HepG2 (cell line): ENCODE data around the gene CSKMT. TPM values are rescaled to one million over a fixed set of nuclear protein-coding genes. Genes with fewer than 3 reads are reported as not detected.

Experiments
- GABPA ChIP-seq, 2 experiments: IDR thresholded peaks; 2 replicates each; pipeline ENCODE4 v1.6.1; 2011 to 2016; ENCODE audit warnings: low read depth in 2 of 2, low read length in 1 of 2, missing biosample characterization in 1 of 2, missing genetic modification characterization in 1 of 2
- HNF1B ChIP-seq: sonication (generic); formaldehyde crosslinking; IDR thresholded peaks from 2 replicates; pipeline ENCODE4 v1.5.1; 2020; ENCODE audit warnings: mild to moderate bottlenecking, moderate library complexity, missing genetic modification reagents
- IKZF4 ChIP-seq: sonication (generic); formaldehyde crosslinking; IDR thresholded peaks from 2 replicates; pipeline ENCODE4 v1.5.1; 2020; ENCODE audit warnings: borderline replicate concordance, mild to moderate bottlenecking, low read depth, missing genetic modification reagents; ENCODE audit errors: not compliant biosample characterization
- KDM2A ChIP-seq: sonication (generic); formaldehyde crosslinking; IDR thresholded peaks from 2 replicates; pipeline ENCODE4 v1.4.0; 2020; ENCODE audit warnings: low read depth, missing genetic modification reagents, borderline replicate concordance
- MAFK ChIP-seq, 2 experiments: IDR thresholded peaks in 1 of 2; conservative IDR thresholded peaks in 1 of 2; 2 replicates each; pipeline ENCODE4 v1.6.1; 2011; ENCODE audit warnings: improper control_type of control experiment in 2 of 2, low read length in 2 of 2
- MATR3 ChIP-seq: sonication (generic); formaldehyde crosslinking; IDR thresholded peaks from 2 replicates; pipeline ENCODE4 v1.4.0; 2020; ENCODE audit warnings: missing genetic modification reagents
- MXD1 ChIP-seq: sonication (generic); formaldehyde crosslinking; IDR thresholded peaks from 2 replicates; pipeline ENCODE4 v1.4.0; 2020; ENCODE audit warnings: mild to moderate bottlenecking, missing genetic modification reagents
- SNAPC2 ChIP-seq: sonication (generic); formaldehyde crosslinking; IDR thresholded peaks from 2 replicates; pipeline ENCODE4 v1.8.1; 2022; ENCODE audit warnings: mild to moderate bottlenecking, missing genetic modification reagents
- SP1 ChIP-seq, 2 experiments: fragments of 450-650 bp in 1 of 2; sonication (generic) in 1 of 2; formaldehyde crosslinking in 1 of 2; IDR thresholded peaks; 2 replicates each; pipeline versions ENCODE4 v1.4.0 to v1.6.1; 2016 to 2020; ENCODE audit warnings: missing genetic modification reagents in 1 of 2
- SP2 ChIP-seq: sonication (generic); formaldehyde crosslinking; IDR thresholded peaks from 2 replicates; pipeline ENCODE4 v1.5.1; 2020; ENCODE audit warnings: mild to moderate bottlenecking, missing genetic modification reagents
- TBX2 ChIP-seq: sonication (generic); formaldehyde crosslinking; IDR thresholded peaks from 2 replicates; pipeline ENCODE4 v1.5.0; 2020; ENCODE audit warnings: missing genetic modification reagents, mild to moderate bottlenecking, borderline replicate concordance
- TGIF2 ChIP-seq: IDR thresholded peaks from 2 replicates; pipeline ENCODE4 v1.6.1; 2016; ENCODE audit warnings: control low read depth, missing compliant biosample characterization
- ZMYM3 ChIP-seq: sonication (generic); formaldehyde crosslinking; IDR thresholded peaks from 2 replicates; pipeline ENCODE4 v1.5.1; 2020; ENCODE audit warnings: mild to moderate bottlenecking, missing genetic modification reagents
- ZNF17 ChIP-seq: sonication (generic); formaldehyde crosslinking; IDR thresholded peaks from 2 replicates; pipeline ENCODE4 v1.5.0; 2020; ENCODE audit warnings: mild to moderate bottlenecking, missing genetic modification reagents
- ZNF225 ChIP-seq: sonication (generic); formaldehyde crosslinking; IDR thresholded peaks from 2 replicates; pipeline ENCODE4 v1.4.0; 2020; ENCODE audit warnings: mild to moderate bottlenecking, missing genetic modification reagents
- ZNF282 ChIP-seq: fragments of 450-650 bp; IDR thresholded peaks from 2 replicates; pipeline ENCODE4 v1.6.1; 2018; ENCODE audit not compliant: partially characterized antibody
- ZNF292 ChIP-seq: sonication (generic); formaldehyde crosslinking; IDR thresholded peaks from 2 replicates; pipeline ENCODE4 v1.8.1; 2022; ENCODE audit warnings: mild to moderate bottlenecking, low read depth, missing genetic modification reagents, borderline replicate concordance
- ZNF30 ChIP-seq: sonication (generic); formaldehyde crosslinking; IDR thresholded peaks from 2 replicates; pipeline ENCODE4 v1.5.0; 2020; ENCODE audit warnings: mild to moderate bottlenecking, missing genetic modification reagents
- ZNF335 ChIP-seq: sonication (generic); formaldehyde crosslinking; IDR thresholded peaks from 2 replicates; pipeline ENCODE4 v1.4.0; 2020; ENCODE audit warnings: missing genetic modification reagents
- ZNF563 ChIP-seq: sonication (generic); formaldehyde crosslinking; IDR thresholded peaks from 2 replicates; pipeline ENCODE4 v1.8.0; 2022; ENCODE audit warnings: mild to moderate bottlenecking, moderate library complexity, missing genetic modification reagents
- ZNF567 ChIP-seq: sonication (generic); formaldehyde crosslinking; IDR thresholded peaks from 2 replicates; pipeline ENCODE4 v1.8.1; 2023; ENCODE audit warnings: mild to moderate bottlenecking, missing genetic modification reagents, borderline replicate concordance
- ZNF597 ChIP-seq: sonication (generic); formaldehyde crosslinking; IDR thresholded peaks from 2 replicates; pipeline ENCODE4 v1.5.0; 2020; ENCODE audit warnings: missing genetic modification reagents
- ZNF709 ChIP-seq: sonication (generic); formaldehyde crosslinking; IDR thresholded peaks from 2 replicates; pipeline ENCODE4 v1.5.0; 2020; ENCODE audit warnings: mild to moderate bottlenecking, missing genetic modification reagents
- ZNF766 ChIP-seq: sonication (generic); formaldehyde crosslinking; IDR thresholded peaks from 2 replicates; pipeline ENCODE4 v1.5.0; 2020; ENCODE audit warnings: missing genetic modification reagents, borderline replicate concordance
- ZNF768 ChIP-seq: sonication (generic); formaldehyde crosslinking; IDR thresholded peaks from 2 replicates; pipeline ENCODE4 v1.4.0; 2020; ENCODE audit warnings: missing genetic modification reagents
- polyA plus RNA-seq, 8 experiments: library from polyadenylated mRNA; depleted of rRNA in 3 of 8; stranded (reverse) in 7 of 8; unstranded in 1 of 8; fragments of >200 nt; fragmentation: Illumina TruSeq in 4 of 8; extraction: Trizol in 4 of 8; gene quantifications; 2 replicates each; pipeline versions ENCODE4 v1.2.1 to v1.2.3, GENCODE V29; 2011 to 2016; ENCODE audit warnings: low read depth in 4 of 8, missing spikeins in 1 of 8, mixed read lengths in 1 of 8; ENCODE audit not compliant: insufficient read depth in 1 of 8
- total RNA-seq, 5 experiments: library from RNA; depleted of rRNA; stranded (reverse); fragments of >200 nt; fragmentation: Illumina TruSeq; extraction: Trizol; gene quantifications; 2 replicates each; pipeline ENCODE4 v1.2.3, GENCODE V29; 2016; ENCODE audit warnings: low read depth in 1 of 5
- TF ChIP-seq, protein P1 (sequence below): sonication (generic); IDR thresholded peaks from 2 replicates; pipeline ENCODE4 v1.6.1; 2016; ENCODE audit warnings: low read depth, borderline replicate concordance

The CSKMT gene
- total and polyA plus RNA-seq, 2 of the 13 experiments (the other 11 are each of a cell fraction or from before 2014, with no cell fraction given): 7.6 to 31.8 TPM

DNA sequence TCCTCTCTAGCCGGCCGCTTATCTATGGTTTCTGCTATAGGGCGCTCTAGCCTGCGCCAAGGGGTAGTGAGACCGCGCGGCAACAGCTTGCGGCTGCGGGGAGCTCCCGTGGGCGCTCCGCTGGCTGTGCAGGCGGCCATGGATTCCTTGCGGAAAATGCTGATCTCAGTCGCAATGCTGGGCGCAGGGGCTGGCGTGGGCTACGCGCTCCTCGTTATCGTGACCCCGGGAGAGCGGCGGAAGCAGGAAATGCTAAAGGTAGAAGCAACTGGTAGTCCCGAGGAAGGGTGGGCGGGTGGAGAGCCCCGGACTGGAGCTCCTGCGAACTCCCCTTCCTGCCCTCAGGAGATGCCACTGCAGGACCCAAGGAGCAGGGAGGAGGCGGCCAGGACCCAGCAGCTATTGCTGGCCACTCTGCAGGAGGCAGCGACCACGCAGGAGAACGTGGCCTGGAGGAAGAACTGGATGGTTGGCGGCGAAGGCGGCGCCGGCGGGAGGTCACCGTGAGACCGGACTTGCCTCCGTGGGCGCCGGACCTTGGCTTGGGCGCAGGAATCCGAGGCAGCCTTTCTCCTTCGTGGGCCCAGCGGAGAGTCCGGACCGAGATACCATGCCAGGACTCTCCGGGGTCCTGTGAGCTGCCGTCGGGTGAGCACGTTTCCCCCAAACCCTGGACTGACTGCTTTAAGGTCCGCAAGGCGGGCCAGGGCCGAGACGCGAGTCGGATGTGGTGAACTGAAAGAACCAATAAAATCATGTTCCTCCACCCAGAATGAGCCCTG lies 6.7 kb downstream of the CSKMT start, which contains the start of the genes LBHD1 and UQCC3 (continued):
- no peak for TF ChIP-seq ZNF597 (CRISPR knock-in tag)
- peak; percentile 69; the same call in 1 of the 2 replicates for TF ChIP-seq ZNF766 (CRISPR knock-in tag)
- TF ChIP-seq ZNF17: 0 out of 2 replicates have a peak, but pooled peaks have one; percentile 69
- 0 out of 2 replicates have a peak, but pooled peaks have one; percentile 29 for TF ChIP-seq ZMYM3 (CRISPR knock-in tag)
- TF ChIP-seq, protein P1, sequence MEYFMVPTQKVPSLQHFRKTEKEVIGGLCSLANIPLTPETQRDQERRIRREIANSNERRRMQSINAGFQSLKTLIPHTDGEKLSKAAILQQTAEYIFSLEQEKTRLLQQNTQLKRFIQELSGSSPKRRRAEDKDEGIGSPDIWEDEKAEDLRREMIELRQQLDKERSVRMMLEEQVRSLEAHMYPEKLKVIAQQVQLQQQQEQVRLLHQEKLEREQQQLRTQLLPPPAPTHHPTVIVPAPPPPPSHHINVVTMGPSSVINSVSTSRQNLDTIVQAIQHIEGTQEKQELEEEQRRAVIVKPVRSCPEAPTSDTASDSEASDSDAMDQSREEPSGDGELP: no peak
- no peak for TF ChIP-seq SP1 (IDR thresholded peaks at IDR 0.05)
- 0 out of 2 replicates have a peak, but pooled peaks have one; percentile 7 for TF ChIP-seq SP1 (CRISPR knock-in tag; IDR thresholded peaks at IDR 0.05)
- peak; percentile 47 for TF ChIP-seq TBX2
- peak; percentile 76 for TF ChIP-seq ZNF292 (CRISPR knock-in tag)
- peak; percentile 65; the same call in 1 of the 2 replicates for TF ChIP-seq ZNF768 (CRISPR knock-in tag)
- TF ChIP-seq MATR3: no peak
- no peak; the same call in none of the 2 replicates for TF ChIP-seq SP2
- TF ChIP-seq ZNF563 (CRISPR knock-in tag): peak; percentile 78
- TF ChIP-seq MXD1 (CRISPR knock-in tag): peak; percentile 46
- no peak for TF ChIP-seq ZNF282
- TF ChIP-seq MAFK (conservative IDR thresholded peaks at IDR 0.05 in 1 of 2, IDR thresholded peaks at IDR 0.05 in 1 of 2; ENCODE audit: low read length in 2 of 2): peak in 1 of 2 experiments; percentile 47; a peak in 1 of 4 replicates
- peak; percentile 44; the same call in 1 of the 2 replicates for TF ChIP-seq SNAPC2 (CRISPR knock-in tag)
- TF ChIP-seq KDM2A: peak; percentile 95
- peak; percentile 23 for TF ChIP-seq ZNF335
- TF ChIP-seq ZNF30 (CRISPR knock-in tag): no peak
- TF ChIP-seq IKZF4 (CRISPR knock-in tag): no peak
- peak; percentile 59; the same call in 1 of the 2 replicates for TF ChIP-seq HNF1B (CRISPR knock-in tag)
- peak; percentile 97 for TF ChIP-seq ZNF567 (CRISPR knock-in tag)
- peak; percentile 51 for TF ChIP-seq GABPA (IDR thresholded peaks at IDR 0.05; ENCODE audit: low read depth, low read length)
- TF ChIP-seq GABPA (CRISPR knock-in tag; IDR thresholded peaks at IDR 0.05; ENCODE audit: low read depth): peak; percentile 88
- TF ChIP-seq TGIF2 (CRISPR knock-in tag): 0 out of 2 replicates have a peak, but pooled peaks have one; percentile 12
- TF ChIP-seq ZNF225: 0 out of 2 replicates have a peak, but pooled peaks have one; percentile 74
- peak; percentile 54; the same call in 1 of the 2 replicates for TF ChIP-seq ZNF709 (CRISPR knock-in tag)
